22Rv1 (cell line): ENCODE results near the gene APBA1.

ENCODE experiments used
- H3K27ac ChIP-seq: fragments of 450-650 bp; 2 replicates; pipeline ENCODE4 v1.5.1; 2017
- ZFX ChIP-seq: fragments of 450-650 bp; IDR thresholded peaks from 2 replicates; pipeline ENCODE4 v1.6.1; 2017; ENCODE audit warnings: antibody characterized with exemption, borderline replicate concordance
- TF ChIP-seq, protein P1 (sequence below): fragments of 450-650 bp; IDR thresholded peaks from 2 replicates; pipeline ENCODE4 v1.5.1; 2017; ENCODE audit warnings: mild to moderate bottlenecking

Gene APBA1

GRCh38 chr9:69516353-69517322 is 155.5 kb downstream of the APBA1 start:
- no peak for TF ChIP-seq ZFX
- TF ChIP-seq, protein P1, sequence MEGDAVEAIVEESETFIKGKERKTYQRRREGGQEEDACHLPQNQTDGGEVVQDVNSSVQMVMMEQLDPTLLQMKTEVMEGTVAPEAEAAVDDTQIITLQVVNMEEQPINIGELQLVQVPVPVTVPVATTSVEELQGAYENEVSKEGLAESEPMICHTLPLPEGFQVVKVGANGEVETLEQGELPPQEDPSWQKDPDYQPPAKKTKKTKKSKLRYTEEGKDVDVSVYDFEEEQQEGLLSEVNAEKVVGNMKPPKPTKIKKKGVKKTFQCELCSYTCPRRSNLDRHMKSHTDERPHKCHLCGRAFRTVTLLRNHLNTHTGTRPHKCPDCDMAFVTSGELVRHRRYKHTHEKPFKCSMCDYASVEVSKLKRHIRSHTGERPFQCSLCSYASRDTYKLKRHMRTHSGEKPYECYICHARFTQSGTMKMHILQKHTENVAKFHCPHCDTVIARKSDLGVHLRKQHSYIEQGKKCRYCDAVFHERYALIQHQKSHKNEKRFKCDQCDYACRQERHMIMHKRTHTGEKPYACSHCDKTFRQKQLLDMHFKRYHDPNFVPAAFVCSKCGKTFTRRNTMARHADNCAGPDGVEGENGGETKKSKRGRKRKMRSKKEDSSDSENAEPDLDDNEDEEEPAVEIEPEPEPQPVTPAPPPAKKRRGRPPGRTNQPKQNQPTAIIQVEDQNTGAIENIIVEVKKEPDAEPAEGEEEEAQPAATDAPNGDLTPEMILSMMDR = no peak
- no peak overlapping the region for H3K27ac ChIP-seq

DNA sequence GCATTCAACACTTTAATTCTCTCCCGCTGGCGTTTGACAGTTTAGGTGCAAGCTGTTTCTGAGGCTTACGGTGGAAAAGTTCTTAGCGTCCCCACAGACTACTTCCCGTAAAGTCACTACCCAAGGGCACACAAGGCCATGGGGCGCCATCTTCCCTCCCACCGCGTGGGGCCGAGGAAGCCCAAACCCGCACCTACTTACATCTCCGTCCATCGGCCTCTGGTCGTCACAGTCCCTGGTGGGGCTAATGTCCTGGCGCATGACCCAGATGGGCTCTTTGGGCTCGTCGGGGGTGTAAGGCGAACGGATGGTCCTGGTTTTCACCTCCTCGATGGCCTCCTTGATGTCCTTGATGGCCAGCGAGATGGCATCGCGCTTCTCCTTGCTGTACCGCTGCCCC is 156.4 kb downstream of the APBA1 start:
- no peak for TF ChIP-seq ZFX
- TF ChIP-seq, protein P1 = no peak
- H3K27ac ChIP-seq = no peak overlapping the region

GRCh38 chr9:69513141-69513820 is 158.9 kb downstream of the APBA1 start:
- H3K27ac ChIP-seq = no peak overlapping the region
- TF ChIP-seq, protein P1 = no peak

DNA sequence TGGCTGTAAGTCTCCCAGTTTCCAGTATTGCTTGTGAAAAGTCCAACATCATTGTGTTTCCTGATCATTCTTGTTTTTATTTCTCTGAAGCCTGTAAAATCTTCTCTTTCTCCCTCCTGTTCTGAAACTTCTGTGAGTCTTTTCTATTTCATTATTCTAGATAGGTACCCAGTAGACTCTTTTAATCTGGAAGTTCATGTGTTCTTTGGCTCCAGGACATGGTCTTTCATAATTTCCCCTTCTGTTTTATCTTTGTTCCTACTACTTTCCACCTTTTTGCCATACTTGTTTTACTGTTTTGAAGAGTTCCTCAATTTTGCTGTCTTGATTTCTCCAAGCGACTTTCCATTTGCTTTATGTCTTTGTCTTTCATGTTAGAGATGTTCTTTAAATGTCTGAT is 168.1 kb downstream of the APBA1 start:
- no peak overlapping the region for H3K27ac ChIP-seq
- TF ChIP-seq, protein P1 = no peak
- no peak for TF ChIP-seq ZFX

- no peak for TF ChIP-seq ZFX
- TF ChIP-seq, protein P1 = no peak
These were observed 169.4 kb downstream of the APBA1 start for GRCh38 chr9:69502671-69503301.

DNA sequence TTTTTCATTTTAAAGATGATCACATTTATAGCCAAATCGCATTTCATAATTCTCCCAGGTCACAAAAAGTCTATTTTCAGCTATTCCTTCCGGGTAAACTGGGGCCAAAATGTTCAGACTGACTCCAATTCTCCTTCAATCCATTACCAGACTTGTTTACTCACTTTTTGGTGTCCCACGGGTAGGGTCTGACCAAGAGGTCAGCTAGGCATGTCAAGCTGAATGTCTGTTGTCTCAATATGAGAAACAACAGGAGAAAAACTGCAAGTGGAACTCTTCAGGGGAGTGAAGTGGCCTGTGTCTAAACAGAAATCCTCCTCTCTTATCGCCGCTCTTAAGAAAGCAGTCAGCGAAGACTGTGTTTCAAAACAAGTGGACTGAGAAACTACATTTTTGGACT is 171.3 kb downstream of the APBA1 start:
- H3K27ac ChIP-seq = no peak overlapping the region
- TF ChIP-seq ZFX = no peak
- TF ChIP-seq, protein P1 = no peak

More at GRCh38 chr9:69502671-69503301, 169.4 kb downstream of the APBA1 start:
- H3K27ac ChIP-seq = no peak overlapping the region
